Measurements from ENCODE around the gene PTTG1IP. TPM values are rescaled to one million over a fixed set of nuclear protein-coding genes. Genes with fewer than 3 reads are reported as not detected.
A peak's percentile ranks its signal among the peaks of the same experiment; 100 is the strongest.
"Not testable (repeated sequence)": the region's sequence is repeated elsewhere in the genome, so short reads cannot be mapped to it uniquely, and the experiment has no call there.

PTTG1IP gene
- total RNA-seq, 1 donor = 413 TPM

GRCh38 chr21:44883250-44883649 lies 9.8 kb upstream of the PTTG1IP start:
- Histone ChIP-seq H3K27ac (ENCODE audit: low read depth, low read length) (no peak overlapping the region), H4K20me1 (ENCODE audit: insufficient read depth, low read length) (no peaks in the 10 kb centered on the region), H3K4me2 (ENCODE audit: insufficient read depth, low read length) (no peak overlapping the region), H2AFZ (ENCODE audit: low read length) (no peak overlapping the region), H3K4me1 (ENCODE audit: insufficient read depth, low read length) (peaks cover 21% of the 10 kb centered on the region), H3K4me3 (ENCODE audit: insufficient read depth, low read length) (no peak overlapping the region), H3K27me3 (ENCODE audit: insufficient read depth, low read length) (no peaks in the 10 kb centered on the region), H3K36me3 (ENCODE audit: insufficient read depth, low read length) (no peaks in the 10 kb centered on the region), H3K9me3 (ENCODE audit: low read depth, low read length) (no peaks in the 10 kb centered on the region), H3K79me2 (ENCODE audit: insufficient read depth, low read length) (no peaks in the 10 kb centered on the region)
- no peak for TF ChIP-seq CTCF (IDR thresholded peaks at IDR 0.05; ENCODE audit: extremely low read depth, low read depth, low read length)
- DNase-seq (ENCODE audit: insufficient read length, low spot score, missing footprints) = peak; percentile 15

GRCh38 chr21:44881198-44881872 lies 7.8 kb upstream of the PTTG1IP start:
- TF ChIP-seq CTCF (IDR thresholded peaks at IDR 0.05; ENCODE audit: extremely low read depth, low read depth, low read length) = no peak
- Histone ChIP-seq H3K36me3 (ENCODE audit: insufficient read depth, low read length) (no peaks in the 10 kb centered on the region), H3K27me3 (ENCODE audit: insufficient read depth, low read length) (no peaks in the 10 kb centered on the region), H2AFZ (ENCODE audit: low read length) (no peak overlapping the region), H4K20me1 (ENCODE audit: insufficient read depth, low read length) (no peaks in the 10 kb centered on the region), H3K4me2 (ENCODE audit: insufficient read depth, low read length) (peak overlapping the region; percentile 43), H3K4me3 (ENCODE audit: insufficient read depth, low read length) (peak overlapping the region; percentile 20), H3K79me2 (ENCODE audit: insufficient read depth, low read length) (no peaks in the 10 kb centered on the region), H3K4me1 (ENCODE audit: insufficient read depth, low read length) (peaks cover 21% of the 10 kb centered on the region), H3K27ac (ENCODE audit: low read depth, low read length) (peak overlapping the region; percentile 69), H3K9me3 (ENCODE audit: low read depth, low read length) (no peaks in the 10 kb centered on the region)
- peak; percentile 94 for DNase-seq (ENCODE audit: insufficient read length, low spot score, missing footprints)

- H2AFZ ChIP-seq (ENCODE audit: low read length) = no peak overlapping the region
- DNase-seq (ENCODE audit: insufficient read length, low spot score, missing footprints) = peak; percentile 51
- H3K27me3 ChIP-seq (ENCODE audit: insufficient read depth, low read length) = no peaks in the 10 kb centered on the region
- peak overlapping the region; percentile 20 for H3K4me3 ChIP-seq (ENCODE audit: insufficient read depth, low read length)
- no peaks in the 10 kb centered on the region for H4K20me1 ChIP-seq (ENCODE audit: insufficient read depth, low read length)
- no peaks in the 10 kb centered on the region for H3K79me2 ChIP-seq (ENCODE audit: insufficient read depth, low read length)
- H3K9me3 ChIP-seq (ENCODE audit: low read depth, low read length) = no peaks in the 10 kb centered on the region
- H3K36me3 ChIP-seq (ENCODE audit: insufficient read depth, low read length) = no peaks in the 10 kb centered on the region
- H3K4me2 ChIP-seq (ENCODE audit: insufficient read depth, low read length) = peak overlapping the region; percentile 43
- no peak for TF ChIP-seq CTCF (IDR thresholded peaks at IDR 0.05; ENCODE audit: extremely low read depth, low read depth, low read length)
- H3K4me1 ChIP-seq (ENCODE audit: insufficient read depth, low read length) = peaks cover 21% of the 10 kb centered on the region
- peak overlapping the region; percentile 69 for H3K27ac ChIP-seq (ENCODE audit: low read depth, low read length)
Measured at GRCh38 chr21:44880405-44881197, 7.1 kb upstream of the PTTG1IP start.

- H3K27me3 ChIP-seq (ENCODE audit: insufficient read depth, low read length); H3K36me3 ChIP-seq (ENCODE audit: insufficient read depth, low read length); H3K27ac ChIP-seq (ENCODE audit: low read depth, low read length); DNase-seq (ENCODE audit: insufficient read length, low spot score, missing footprints); H3K79me2 ChIP-seq (ENCODE audit: insufficient read depth, low read length); H2AFZ ChIP-seq (ENCODE audit: low read length); H3K9me3 ChIP-seq (ENCODE audit: low read depth, low read length); H4K20me1 ChIP-seq (ENCODE audit: insufficient read depth, low read length); H3K4me2 ChIP-seq (ENCODE audit: insufficient read depth, low read length); H3K4me3 ChIP-seq (ENCODE audit: insufficient read depth, low read length): not testable (repeated sequence)
- peaks cover 34% of the 10 kb centered on the region for H3K4me1 ChIP-seq (ENCODE audit: insufficient read depth, low read length)
Measured at GRCh38 chr21:44879238-44879637, 5.7 kb upstream of the PTTG1IP start.
